Measurements from ENCODE around the gene PCOLCE2.

The PCOLCE2 gene

DNA sequence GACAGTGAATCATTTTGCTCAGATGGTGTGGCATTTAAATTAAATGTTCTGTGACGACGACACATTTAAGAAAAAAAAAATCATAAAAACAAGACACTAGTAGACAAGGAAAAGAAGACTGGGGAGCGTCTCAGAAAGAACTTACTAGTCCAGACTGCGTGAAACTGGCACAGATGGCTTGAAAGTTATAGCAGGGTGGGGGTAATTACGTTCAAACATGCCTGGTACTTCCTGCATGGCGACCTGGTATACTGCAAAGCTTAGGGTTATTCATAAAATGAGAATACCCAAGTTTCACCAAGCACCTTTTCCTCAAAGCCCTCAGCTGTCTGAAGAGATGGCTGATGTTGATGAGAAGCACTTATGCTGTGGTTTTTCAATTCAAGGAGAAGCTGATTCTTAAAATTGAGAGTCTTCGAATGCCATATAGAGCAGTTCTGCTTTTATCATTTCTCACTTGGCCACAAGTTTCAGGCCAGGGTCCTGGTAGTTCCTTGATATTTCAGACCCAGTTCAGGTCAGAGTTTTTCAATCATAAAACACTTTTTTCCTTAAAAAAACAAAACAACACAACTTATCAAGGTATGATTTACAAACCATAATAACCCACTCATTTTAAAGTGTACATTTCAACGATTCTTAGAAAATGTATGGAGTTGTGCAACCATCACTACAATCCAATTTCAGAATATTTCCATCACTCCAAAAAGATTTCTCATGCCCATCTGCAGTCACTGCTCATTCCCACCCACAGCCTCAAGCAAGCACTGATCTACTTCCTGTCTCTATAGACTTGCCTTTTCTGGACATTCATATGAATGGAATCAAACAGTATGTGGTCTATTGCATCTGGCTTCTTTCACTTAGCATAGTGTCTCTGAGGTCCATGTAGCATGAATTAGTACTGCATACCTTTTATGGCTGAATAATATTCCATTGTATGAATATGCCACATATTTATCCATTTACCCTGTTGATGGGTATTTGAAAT is 24.7 kb downstream of the PCOLCE2 start:
- DNase-seq: no peak

DNA sequence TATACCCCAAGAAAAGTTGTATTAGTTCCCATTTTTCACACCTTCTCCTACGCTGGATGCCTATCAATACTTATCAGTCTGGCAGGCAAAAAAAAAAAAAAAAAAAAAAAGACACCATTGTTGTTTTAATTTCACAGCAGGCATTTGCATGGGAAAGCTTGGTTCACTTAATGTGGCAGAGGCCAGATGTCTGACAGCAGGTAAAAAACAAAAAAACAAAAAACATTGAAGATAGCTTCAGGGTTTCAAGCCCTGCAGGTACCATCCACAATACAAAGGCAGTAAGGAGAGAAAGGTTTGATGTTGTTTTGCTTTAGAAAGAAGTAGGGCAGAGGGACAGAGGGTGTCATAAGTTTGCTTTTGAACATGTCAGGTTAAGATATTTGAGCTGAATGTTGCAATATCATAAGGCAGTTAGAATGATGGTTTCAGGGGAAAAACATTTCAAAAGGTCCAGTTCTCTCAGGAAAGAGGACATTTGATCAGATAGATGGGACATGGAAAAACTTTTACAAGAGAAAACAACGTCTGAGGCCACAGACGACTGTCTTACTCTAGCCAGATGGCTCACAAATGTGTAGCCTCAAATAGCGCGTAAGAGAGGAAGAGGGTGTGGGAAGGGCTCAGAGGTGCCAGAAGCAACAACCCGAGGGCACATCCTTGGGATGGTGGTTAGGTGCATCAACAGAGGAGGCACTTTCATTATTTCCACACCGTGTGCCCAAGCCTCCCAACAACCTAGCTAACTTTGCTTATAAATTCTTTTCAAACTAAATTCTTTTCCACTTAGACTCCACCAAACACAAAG is 25.7 kb downstream of the PCOLCE2 start:
- no peak for DNase-seq

DNA sequence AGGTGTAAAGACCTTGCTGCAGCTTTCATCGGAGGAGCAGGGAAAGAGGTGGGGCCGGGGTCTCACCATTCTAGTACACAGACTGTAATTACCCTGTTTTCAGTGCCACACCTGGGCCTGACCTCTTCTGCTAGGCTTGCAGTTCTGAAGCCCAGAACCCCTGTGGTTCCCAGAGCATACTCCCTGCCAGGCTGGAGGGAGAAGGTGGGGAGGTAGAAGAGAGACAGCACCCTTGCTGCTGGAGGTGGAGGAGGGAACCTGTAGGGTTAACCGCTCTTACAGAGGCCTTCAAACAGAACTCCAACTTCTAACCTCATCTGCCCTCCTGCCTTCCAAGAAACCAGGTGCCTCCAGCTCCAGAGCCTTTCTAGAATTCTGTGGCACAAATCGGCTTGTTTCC is 27.0 kb downstream of the PCOLCE2 start:
- no peak for DNase-seq

DNA sequence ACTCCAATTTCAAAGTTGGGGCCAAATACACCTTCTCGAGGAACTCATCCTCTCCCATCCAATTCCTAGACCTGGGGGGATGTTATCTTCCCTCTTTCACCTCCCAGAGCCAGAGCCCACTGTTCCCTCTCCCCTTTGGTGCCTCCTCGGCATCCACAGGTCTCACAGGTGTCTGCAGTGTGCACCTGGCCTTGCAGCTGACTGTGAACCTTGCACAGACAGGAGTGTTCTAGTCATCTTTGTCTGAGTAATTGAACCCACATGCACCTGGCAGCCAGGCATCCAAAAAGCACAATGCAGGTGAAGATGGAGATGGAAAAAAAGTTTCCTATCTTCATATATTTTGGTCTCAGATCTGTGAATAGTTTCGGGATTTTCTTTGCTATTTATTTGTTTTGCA is 30.8 kb downstream of the PCOLCE2 start:
- DNase-seq: no peak

DNA sequence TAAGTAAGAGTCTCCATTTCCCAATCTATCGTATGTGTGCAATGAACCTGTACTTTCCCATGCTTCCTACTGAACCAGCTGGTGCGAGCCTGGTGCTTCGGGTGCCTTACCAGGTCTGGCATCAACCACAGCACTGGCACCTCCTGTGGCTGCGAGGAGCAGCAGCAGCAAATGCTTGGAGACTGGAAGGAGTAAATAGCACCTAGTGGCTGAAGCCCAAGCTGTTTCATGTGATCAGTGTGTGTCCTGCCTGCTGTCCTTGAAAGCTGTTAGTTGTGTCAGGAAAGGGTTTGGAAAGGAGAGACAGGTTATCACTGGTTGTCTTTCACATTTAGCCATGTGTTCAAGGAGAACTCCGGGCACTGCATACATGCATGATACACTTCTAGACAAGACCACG is 31.8 kb downstream of the PCOLCE2 start:
- no peak for DNase-seq

DNA sequence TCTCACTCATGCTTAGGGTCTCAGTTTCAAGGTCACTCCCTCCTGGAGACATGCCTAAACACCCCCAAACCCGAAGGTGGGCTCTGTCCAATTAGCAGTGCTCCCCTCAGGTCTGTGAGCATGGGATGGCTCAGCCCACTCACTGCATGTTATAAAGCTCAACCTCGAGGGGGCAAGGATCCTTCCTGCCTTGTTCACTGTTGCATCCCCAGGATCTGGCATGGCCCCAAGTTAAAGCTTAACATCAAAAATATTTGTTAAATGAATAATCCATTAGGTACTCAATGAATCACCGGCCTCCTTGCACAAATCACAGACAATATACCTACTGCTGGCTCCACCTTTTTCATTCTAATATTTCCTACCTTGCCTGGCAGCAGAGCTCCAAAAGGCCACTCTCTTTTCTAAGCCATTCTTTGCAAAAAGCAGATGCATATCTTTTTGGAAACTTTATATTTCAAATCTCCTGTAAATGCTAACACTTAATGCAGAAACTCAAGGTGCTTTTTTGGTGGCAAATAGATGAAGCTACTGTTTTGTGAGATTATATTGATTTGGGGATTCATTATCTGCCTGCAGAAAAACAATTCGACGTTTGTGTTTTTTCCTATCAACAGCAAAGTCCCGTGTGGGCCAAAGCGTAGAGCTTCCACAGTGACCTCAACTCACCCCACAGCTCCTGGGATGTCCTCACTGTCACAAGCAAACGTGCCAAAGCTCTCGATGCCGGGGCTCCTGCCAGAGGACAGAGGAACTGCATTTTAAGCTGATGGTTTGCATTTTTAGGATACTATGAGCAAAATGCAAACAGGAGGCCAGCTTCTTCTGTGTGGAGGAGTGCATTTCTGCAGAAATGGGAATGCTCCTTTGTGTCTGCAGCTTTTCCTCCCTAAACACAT is 35.4 kb downstream of the PCOLCE2 start:
- no peak for DNase-seq

DNA sequence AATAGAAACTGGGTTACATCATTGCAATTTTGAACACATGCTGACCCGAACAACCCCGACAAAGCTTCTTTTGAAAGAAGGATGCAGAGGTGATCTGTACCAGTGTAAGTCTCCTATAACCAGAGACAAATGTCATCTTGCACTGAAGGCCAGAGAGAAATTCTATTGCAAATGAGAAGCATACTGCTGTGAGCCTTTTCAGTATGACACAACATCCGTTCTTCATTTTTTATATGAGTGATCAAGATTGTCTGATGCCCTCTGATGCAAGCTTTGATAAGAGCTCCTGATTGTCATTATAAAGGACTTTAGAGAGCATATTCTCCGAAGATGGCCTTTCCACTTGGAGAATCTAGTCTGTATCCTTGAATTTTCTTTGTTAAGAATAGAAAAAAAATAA is 36.9 kb downstream of the PCOLCE2 start:
- DNase-seq: no peak

DNA sequence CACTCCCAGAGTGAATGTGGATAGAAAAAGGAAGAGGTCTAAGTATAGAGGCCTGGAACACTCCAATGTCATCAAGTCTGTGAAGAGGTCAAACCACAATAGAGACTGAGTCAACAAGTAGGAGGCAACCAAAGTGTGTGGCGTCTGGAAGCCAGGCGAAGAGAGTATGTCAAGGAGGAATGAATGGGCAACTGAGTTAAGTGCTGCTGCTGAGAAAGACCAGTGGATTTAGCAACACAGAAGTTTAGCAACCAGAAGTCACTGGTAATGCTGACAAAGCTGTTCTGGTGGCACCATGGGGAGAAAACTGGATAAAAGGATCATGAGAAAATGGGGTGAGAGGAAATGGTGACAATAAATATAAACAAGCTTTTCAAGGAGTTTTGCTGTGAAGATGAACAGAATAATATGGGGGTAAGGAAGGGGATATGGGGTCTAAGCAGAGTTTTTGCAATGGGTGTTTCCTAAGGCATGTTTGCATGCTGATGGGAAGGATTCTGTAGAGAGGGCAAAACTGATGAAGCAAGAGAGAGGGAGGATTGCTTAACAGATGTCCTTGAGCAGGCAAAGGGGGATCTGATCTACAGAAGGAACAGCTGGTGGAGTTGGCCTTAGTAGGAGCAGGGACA is 38.4 kb downstream of the PCOLCE2 start:
- no peak for DNase-seq

DNA sequence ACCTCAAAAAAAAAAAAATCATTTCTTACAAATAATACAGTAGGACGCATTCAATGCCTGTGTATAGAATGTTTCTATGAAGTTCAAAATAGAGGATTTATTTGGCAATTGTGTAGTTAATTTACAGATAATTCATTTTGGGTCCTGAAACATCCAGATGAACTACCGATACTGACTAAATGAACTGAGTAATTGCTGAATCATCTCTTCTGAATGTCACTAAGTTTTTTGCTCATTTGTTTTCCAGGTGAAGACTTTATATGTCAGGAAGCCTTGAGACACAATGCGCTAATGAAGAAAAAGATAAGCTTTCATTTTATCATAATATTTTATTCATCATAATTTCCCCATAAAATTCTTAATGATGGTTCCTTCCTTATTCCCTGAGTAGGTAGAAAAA is 39.7 kb downstream of the PCOLCE2 start:
- no peak for DNase-seq

DNA sequence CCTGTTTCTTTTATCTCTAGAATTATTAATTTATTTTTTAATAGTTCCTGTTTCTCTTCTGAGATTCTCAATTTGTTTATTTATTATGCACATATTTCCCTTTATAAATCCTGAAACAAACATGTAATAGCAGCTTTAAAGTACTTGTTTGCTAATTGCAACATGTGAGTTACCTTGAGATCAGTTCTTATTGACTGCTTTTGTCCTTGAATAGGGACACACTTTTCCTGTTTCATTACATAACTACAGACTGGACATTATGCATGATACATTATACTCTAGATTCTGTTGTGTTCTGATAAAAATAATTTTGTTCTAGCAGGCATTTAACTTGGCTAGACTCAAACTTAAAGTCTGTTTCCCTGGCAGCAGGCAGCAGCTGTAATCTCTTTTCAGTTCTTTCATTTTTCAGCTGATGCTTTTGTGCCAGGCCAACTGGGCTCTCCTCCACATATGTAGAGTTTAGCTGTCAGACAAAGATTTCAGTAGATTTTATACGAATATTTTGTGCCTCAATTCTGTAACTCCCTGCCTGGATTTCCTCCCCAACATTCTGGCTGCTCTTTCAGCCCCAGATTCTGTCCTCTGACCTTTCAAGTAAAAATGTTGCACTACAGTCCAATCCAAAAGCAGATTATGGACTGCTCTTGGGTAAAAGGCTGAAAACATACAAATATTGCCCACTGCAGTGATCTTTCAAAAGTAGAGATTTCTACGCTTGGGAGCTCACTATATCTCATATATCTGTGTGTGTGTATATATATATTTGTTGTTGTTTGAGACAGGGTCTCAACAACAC is 41.9 kb downstream of the PCOLCE2 start:
- DNase-seq: no peak

DNA sequence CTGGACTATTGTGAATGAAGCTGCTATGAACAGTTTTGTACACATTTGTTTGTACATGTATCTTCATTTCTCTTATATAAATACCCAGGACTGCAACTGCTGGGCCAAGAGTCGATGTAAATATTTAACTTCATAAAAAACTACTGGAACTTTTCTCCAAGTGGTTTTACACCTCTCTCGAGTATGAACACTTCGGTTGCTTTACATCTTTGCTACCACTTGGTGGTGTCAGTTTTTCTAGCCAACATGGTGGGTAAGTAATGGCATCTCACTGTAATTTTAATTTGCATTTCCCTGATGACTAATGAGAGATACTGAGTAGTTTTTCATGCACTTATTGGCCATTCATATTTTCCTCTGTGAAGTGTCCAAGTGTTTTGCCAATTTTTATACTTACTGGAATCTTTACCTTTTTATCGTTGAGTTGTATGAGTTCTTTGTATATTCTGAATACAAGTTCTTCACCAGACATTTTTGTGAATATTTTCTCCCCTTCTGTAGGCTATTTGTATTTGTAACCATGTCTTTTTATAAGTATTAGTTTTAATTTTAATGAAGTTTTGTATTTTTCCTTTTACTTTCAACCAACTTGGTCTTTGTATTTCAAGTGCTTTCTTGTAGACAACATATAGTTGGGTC is 44.4 kb downstream of the PCOLCE2 start:
- no peak for DNase-seq

DNA sequence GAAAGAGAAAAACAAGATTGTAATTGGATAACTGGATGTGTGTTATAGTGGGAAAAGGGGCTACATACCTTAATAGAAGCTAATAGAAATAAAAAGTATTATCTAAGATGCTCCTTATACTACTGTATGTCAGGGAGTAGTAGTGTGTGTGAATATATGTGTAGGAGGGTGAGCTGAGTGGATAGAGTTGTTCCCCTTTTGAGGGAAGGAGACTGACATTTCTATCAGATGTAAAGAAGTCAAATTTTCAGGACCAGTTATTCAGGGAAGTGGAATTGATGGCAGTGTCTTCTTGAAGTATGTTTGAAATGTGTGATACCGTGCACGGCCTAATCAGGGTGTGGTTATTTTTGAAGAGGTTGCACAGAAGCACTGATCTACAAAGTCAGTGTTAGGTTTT is 49.1 kb downstream of the PCOLCE2 start:
- DNase-seq: no peak

DNA sequence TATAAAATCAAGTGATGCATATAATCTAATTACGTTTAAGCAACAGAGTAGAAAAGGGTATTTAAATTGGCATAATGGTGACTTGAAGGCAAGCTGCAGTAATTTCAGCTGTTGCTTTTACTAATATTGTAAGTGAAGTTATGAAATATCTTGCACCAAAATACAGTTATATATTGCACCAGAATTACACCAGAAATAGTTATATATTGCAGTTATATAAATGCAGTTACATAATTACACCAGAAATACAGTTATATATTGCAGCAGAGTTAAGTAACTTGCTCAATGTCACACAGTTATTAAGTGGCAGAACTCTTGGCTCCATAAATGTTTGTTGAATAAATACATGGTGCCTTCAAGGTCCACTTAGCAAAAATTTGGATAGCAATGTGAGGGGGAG is 51.4 kb downstream of the PCOLCE2 start:
- no peak for DNase-seq

DNA sequence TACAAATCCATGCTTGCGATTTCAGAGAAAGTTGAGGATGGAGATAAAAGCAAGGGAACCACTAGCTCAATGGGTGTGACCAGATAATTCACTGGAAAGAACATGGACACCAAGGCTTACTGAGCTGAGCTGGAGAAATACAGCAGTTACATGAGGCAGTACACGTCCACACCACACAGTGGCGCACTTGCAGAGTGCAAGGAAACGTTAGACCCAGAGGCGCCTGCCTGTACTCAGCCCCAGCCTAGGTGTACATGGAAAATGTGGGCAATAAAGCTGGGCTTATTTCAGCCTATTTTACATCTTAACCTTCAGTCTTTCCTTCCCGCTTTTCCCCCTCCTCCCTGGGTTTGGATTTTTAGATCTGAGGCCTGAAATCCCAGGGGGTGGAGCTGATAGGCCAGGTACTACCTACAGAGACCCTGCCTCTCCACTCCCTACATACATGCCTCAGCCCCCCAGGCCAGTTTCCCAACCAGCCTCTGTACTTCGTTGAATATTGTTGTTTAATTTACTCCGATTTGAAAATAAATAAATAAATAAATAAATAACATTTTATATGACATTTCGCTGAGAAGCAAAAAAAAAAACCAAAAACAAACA is 60.1 kb downstream of the PCOLCE2 start:
- peak; percentile 57 for DNase-seq

DNA sequence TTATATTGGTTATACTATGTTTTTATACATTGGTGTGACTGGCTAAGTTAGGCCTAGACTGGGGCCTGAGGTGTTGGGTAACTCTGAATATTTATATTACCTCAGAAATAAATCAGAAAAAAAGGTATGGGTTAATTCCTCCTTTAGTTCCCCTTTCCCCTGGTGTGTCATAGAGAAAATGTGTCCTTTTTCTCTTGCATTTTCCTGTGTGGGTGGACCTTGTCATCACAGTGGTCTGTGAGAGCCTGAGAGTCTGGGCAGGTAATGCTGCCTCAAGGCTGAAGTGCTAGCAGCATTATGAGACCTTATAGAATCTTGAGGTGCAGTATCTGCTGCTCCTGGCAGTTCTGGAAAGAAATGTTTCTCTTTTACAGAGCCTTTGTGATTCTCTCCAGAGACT is 69.7 kb downstream of the PCOLCE2 start:
- no peak for DNase-seq

DNA sequence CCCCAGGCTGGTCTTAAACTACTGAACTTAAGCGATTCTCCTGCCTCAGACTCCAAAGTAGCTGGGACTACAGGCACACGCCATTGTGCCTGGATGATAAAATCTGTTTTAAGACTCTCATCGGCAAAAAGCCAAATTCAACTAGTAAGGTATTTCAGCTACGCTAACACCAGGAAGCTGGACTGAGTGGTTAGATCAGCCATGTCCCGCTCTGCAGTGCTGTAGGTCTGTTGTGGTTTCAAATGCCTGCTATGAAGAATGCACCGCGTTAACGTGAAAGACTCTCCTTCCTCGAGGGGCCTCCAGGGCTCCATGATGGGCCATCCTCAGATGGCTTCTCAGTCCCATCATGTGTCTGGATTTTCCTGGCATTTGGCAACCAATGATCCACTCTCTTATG is 70.2 kb downstream of the PCOLCE2 start:
- no peak for DNase-seq

DNA sequence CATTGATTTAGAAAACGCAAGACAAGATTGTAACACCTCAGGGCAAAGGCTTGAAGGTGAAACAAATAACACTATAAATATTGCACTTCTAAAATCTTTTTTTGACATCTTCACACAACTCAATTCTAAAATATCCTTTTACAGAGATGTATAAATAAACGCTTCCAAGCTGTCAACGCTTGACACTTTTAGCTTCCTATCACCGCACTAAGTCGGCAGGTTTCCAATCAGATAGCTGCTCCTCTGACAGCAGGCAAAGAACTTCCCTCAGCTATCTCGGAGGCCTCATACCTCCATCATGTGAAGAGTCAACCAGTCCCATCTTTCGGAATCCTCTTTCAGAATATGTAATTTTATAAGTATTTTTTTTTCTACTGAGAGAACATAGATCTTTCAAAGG is 71.0 kb downstream of the PCOLCE2 start:
- no peak for DNase-seq

DNA sequence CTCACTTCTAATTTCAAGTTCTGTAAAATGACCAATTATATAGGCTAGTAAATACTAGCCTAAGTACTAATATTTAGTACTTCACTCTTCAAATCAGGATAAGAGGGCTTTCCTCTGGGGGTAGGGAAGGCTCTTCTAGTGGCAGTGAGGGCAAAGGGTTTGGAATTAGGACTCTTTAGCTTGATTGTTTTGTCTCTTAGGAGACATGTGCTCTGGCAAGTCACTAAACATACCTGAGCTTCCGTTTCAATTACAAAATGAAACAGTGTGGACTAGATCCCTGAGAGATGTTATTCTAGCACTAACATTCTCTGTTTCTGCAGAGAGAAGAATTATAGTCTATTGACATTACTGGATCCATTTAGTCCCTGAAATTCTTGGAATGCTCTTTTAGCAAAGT is 71.5 kb downstream of the PCOLCE2 start:
- DNase-seq: no peak

DNA sequence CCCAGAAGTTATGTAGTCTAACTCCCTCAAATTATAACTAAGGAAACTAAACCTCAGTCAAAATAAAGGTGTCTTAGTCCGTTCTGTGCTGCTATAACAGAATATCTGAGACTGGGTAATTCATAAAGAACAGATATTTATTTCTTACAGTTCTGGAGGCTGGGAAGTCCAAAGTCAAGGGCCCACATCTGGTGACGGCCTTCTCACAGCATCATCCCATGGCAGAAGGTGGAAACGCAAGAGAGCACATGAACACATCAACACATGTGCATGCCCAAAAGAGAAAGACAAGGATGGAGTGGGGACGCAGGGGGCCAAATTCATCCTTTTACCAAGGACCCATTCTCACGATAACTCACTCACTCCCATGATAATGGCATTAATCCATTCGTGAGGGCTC is 73.1 kb downstream of the PCOLCE2 start:
- DNase-seq: no peak

DNA sequence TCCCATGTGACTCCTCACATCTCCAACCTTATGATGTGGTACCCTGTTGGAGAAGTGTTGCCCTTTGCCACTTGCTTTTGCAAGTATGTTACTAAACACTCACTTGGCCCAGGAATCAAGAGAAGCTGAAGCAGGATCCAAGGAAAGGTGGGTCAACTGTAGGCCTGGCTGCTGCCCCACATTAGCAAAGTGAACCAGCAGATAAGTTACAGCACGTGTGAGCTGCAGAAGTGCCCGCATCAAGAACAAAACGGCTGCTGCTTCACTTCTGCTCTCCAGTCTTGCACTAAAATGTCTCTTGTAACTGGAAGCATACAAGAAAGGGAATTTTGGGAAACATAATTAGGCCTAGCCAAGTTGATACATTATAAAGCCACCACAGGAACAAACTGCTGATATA is 79.6 kb downstream of the PCOLCE2 start:
- no peak for DNase-seq
